Smooth muscle cell (in vitro differentiated cells): Measurements from ENCODE around the gene LMOD3. TPM values are rescaled to one million over a fixed set of nuclear protein-coding genes. Genes with fewer than 3 reads are reported as not detected.

Experiments
- DNase-seq: peaks from one replicate; lab custom pipeline; 2025; ENCODE audit not compliant: unreplicated experiment; lab: John Stamatoyannopoulos, UW
- H2AFZ ChIP-seq: fragments of 200-600 bp; sonication (generic); 2 replicates; pipeline ENCODE4 v1.6.0; 2016; ENCODE audit warnings: antibody characterized with exemption, low read depth, mild to moderate bottlenecking
- H3F3A ChIP-seq: fragments of 200-600 bp; sonication (generic); 2 replicates; pipeline ENCODE4 v1.6.0; 2017; ENCODE audit warnings: antibody characterized with exemption, low read depth
- H3K27ac ChIP-seq: fragments of 200-600 bp; sonication (generic); 2 replicates; pipeline ENCODE4 v1.5.1; 2016; ENCODE audit warnings: low read depth, mild to moderate bottlenecking
- H3K27me3 ChIP-seq: fragments of 200-600 bp; sonication (generic); 2 replicates; pipeline ENCODE4 v1.6.1; 2016; ENCODE audit warnings: low read depth, mild to moderate bottlenecking
- H3K36me3 ChIP-seq: fragments of 200-600 bp; sonication (generic); 2 replicates; pipeline ENCODE4 v1.5.1; 2016; ENCODE audit warnings: low read depth
- H3K4me1 ChIP-seq: fragments of 200-600 bp; sonication (generic); 2 replicates; pipeline ENCODE4 v1.5.1; 2016; ENCODE audit warnings: low read depth
- H3K4me2 ChIP-seq: fragments of 200-600 bp; sonication (generic); 2 replicates; pipeline ENCODE4 v1.6.0; 2016; ENCODE audit warnings: mild to moderate bottlenecking
- H3K4me3 ChIP-seq: fragments of 200-600 bp; sonication (generic); 2 replicates; pipeline ENCODE4 v1.5.1; 2016; ENCODE audit warnings: mild to moderate bottlenecking
- H3K79me2 ChIP-seq: fragments of 200-600 bp; sonication (generic); 2 replicates; pipeline ENCODE4 v1.6.0; 2016; ENCODE audit warnings: low read depth, mild to moderate bottlenecking
- H3K9ac ChIP-seq: fragments of 200-600 bp; sonication (generic); 2 replicates; pipeline ENCODE4 v1.6.0; 2016; ENCODE audit warnings: low read depth
- H3K9me3 ChIP-seq: fragments of 200-600 bp; sonication (generic); replicated peaks from 2 replicates; pipeline ENCODE4 v1.5.1; 2016; ENCODE audit warnings: low read depth
- H4K20me1 ChIP-seq: fragments of 200-600 bp; sonication (generic); 2 replicates; pipeline ENCODE4 v1.6.0; 2016; ENCODE audit warnings: low read depth
- WGBS: methylation state at CpG from one replicate; pipeline ENCODE4 v1.1.7; 2016; ENCODE audit warnings: low lambda C conversion rate; 5-methylcytosine and 5-hydroxymethylcytosine counted together
- polyA plus RNA-seq: library from polyadenylated mRNA; unstranded; fragments of >200 nt; fragmentation: Nextera tagmentation; extraction: Ambion mirVana; gene quantifications from 2 replicates; pipeline ENCODE4 v1.2.1, GENCODE V29; 2016
- total RNA-seq: library from RNA; depleted of rRNA; stranded (reverse); fragments of >200 nt; gene quantifications from 2 replicates; pipeline ENCODE4 v1.2.3, GENCODE V29; 2014
- TF ChIP-seq, protein P1 (sequence below): fragments of 200-600 bp; sonication (generic); IDR thresholded peaks from 2 replicates; pipeline ENCODE4 v1.5.1; 2017; ENCODE audit warnings: borderline replicate concordance, mild to moderate bottlenecking, antibody characterized with exemption; ENCODE audit not compliant: insufficient read depth, poor library complexity, severe bottlenecking

Gene LMOD3
- total and polyA plus RNA-seq, 2 experiments from 2014 or later = not detected

DNA sequence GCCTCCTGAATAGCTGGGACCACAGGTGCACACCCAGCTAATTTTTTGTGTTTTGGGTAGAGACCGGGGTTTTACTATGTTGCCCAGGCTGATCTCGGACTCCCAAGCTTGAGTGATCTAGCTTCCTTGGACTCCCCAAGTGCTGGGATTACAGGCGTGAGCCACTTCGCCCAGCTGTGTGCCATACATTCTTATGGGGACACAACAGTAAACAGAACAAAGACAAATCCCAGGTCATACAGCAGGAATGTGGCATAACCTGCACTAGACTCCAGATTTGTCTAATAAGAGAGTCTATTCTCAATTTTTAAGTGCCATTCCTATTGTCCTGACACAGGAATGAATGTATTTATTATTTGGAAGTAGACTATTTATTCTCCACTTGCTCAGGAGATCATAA, 20.0 kb downstream of the LMOD3 start:
- no peaks in the 10 kb centered on the region for H3K9me3 ChIP-seq
- H3K27ac ChIP-seq = peak overlapping the region; percentile 43
- H3K4me3 ChIP-seq = no peak overlapping the region
- peaks cover 28% of the 10 kb centered on the region for H4K20me1 ChIP-seq
- WGBS = 73% methylated on average over 4 of the region's 4 CpGs
- H3K36me3 ChIP-seq = no peaks in the 10 kb centered on the region
- H3K9ac ChIP-seq = no peak overlapping the region
- H3F3A ChIP-seq = no peaks in the 10 kb centered on the region
- H3K4me2 ChIP-seq = no peak overlapping the region
- no peak for DNase-seq
- H3K79me2 ChIP-seq = peaks cover 21% of the 10 kb centered on the region
- H3K4me1 ChIP-seq = no peaks in the 10 kb centered on the region
- H2AFZ ChIP-seq = no peak overlapping the region
- H3K27me3 ChIP-seq = no peaks in the 10 kb centered on the region
- TF ChIP-seq, protein P1, sequence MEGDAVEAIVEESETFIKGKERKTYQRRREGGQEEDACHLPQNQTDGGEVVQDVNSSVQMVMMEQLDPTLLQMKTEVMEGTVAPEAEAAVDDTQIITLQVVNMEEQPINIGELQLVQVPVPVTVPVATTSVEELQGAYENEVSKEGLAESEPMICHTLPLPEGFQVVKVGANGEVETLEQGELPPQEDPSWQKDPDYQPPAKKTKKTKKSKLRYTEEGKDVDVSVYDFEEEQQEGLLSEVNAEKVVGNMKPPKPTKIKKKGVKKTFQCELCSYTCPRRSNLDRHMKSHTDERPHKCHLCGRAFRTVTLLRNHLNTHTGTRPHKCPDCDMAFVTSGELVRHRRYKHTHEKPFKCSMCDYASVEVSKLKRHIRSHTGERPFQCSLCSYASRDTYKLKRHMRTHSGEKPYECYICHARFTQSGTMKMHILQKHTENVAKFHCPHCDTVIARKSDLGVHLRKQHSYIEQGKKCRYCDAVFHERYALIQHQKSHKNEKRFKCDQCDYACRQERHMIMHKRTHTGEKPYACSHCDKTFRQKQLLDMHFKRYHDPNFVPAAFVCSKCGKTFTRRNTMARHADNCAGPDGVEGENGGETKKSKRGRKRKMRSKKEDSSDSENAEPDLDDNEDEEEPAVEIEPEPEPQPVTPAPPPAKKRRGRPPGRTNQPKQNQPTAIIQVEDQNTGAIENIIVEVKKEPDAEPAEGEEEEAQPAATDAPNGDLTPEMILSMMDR = no peak

GRCh38 chr3:69099576-69099975, 22.8 kb downstream of the LMOD3 start:
- Histone ChIP-seq H3K36me3 (no peaks in the 10 kb centered on the region), H4K20me1 (peaks cover 52% of the 10 kb centered on the region), H3K4me2 (no peak overlapping the region), H3K4me1 (peaks cover 6% of the 10 kb centered on the region), H3K4me3 (no peak overlapping the region), H3K27me3 (no peaks in the 10 kb centered on the region), H3K27ac (no peak overlapping the region), H2AFZ (no peak overlapping the region), H3K9ac (no peak overlapping the region), H3F3A (no peaks in the 10 kb centered on the region), H3K9me3 (no peaks in the 10 kb centered on the region), H3K79me2 (peaks cover 27% of the 10 kb centered on the region)
- DNase-seq = no peak
- TF ChIP-seq, protein P1 = no peak
- 92% methylated on average over 4 of the region's 4 CpGs for WGBS

- Histone ChIP-seq H2AFZ (no peak overlapping the region), H3K4me3 (no peak overlapping the region), H3K27ac (no peak overlapping the region), H3F3A (no peaks in the 10 kb centered on the region), H3K9me3 (no peaks in the 10 kb centered on the region), H3K9ac (no peak overlapping the region), H4K20me1 (peaks cover 72% of the 10 kb centered on the region), H3K4me1 (peaks cover 6% of the 10 kb centered on the region), H3K4me2 (no peak overlapping the region), H3K27me3 (no peaks in the 10 kb centered on the region), H3K79me2 (peaks cover 35% of the 10 kb centered on the region), H3K36me3 (no peaks in the 10 kb centered on the region)
- no peak for DNase-seq
- TF ChIP-seq, protein P1 = no peak
- WGBS = 92% methylated on average over 9 of the region's 9 CpGs
Observed at GRCh38 chr3:69097407-69098086, 24.8 kb downstream of the LMOD3 start.

DNA sequence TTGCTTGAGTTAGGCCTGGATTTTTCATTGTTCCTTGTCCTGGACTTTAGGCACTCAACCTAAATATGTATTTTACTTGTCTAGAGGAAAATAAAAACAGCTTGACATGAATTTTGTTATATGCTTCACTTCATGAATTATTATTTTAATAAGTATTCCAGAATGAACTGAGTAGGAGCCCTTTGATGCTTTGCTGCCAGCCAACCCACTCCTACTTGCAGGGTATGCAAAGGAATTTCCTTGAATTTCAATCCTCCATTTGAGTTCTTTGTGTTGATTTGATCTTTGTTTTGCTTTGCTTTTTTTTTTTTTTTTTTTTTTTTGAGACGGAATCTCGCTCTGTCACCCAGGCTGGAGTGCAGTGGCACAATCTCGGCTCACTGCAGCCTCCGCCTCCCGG, 26.1 kb downstream of the LMOD3 start:
- Histone ChIP-seq H3K36me3 (no peaks in the 10 kb centered on the region), H3K4me2 (no peak overlapping the region), H4K20me1 (peaks cover 84% of the 10 kb centered on the region), H3K9me3 (no peaks in the 10 kb centered on the region), H2AFZ (no peak overlapping the region), H3K4me1 (peaks cover 12% of the 10 kb centered on the region), H3K4me3 (no peak overlapping the region), H3K9ac (no peak overlapping the region), H3F3A (no peaks in the 10 kb centered on the region), H3K27ac (peak overlapping the region; percentile 28), H3K79me2 (peaks cover 44% of the 10 kb centered on the region), H3K27me3 (no peaks in the 10 kb centered on the region)
- no peak for DNase-seq
- WGBS = 93% methylated on average over 5 of the region's 5 CpGs
- TF ChIP-seq, protein P1 = no peak
